Measurements from ENCODE around the gene ANKRD27.

- TF ChIP-seq, protein P1, sequence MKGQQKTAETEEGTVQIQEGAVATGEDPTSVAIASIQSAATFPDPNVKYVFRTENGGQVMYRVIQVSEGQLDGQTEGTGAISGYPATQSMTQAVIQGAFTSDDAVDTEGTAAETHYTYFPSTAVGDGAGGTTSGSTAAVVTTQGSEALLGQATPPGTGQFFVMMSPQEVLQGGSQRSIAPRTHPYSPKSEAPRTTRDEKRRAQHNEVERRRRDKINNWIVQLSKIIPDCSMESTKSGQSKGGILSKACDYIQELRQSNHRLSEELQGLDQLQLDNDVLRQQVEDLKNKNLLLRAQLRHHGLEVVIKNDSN (IDR thresholded peaks at IDR 0.05; ENCODE audit: borderline replicate concordance, low read depth) = no peak
- TF ChIP-seq CTCF (IDR thresholded peaks at IDR 0.05) (no peak), POLR2AphosphoS5 (IDR thresholded peaks at IDR 0.05; ENCODE audit: low read depth, low read length) (no peak), EP300 (IDR thresholded peaks at IDR 0.05; ENCODE audit: borderline replicate concordance in 1 of 2, low read depth in 1 of 2, low read length in 1 of 2) (no peak), GABPA (IDR thresholded peaks at IDR 0.05; ENCODE audit: low read depth) (no peak), CHD2 (IDR thresholded peaks at IDR 0.05; ENCODE audit: low read length, partially characterized antibody) (no peak), EZH2phosphoT487 (IDR thresholded peaks at IDR 0.05; ENCODE audit: borderline replicate concordance, low read depth) (no peak), ELF1 (IDR thresholded peaks at IDR 0.05) (no peak), TCF12 (IDR thresholded peaks at IDR 0.05) (no peak), FOXJ3 (CRISPR knock-in tag; IDR thresholded peaks at IDR 0.05) (no peak)
Measured at GRCh38 chr19:32599258-32599657, 75.7 kb downstream of the ANKRD27 start.

Measured in SK-N-SH (cell line).